HepG2 (cell line): Measurements from ENCODE around the gene SLC22A23. TPM values are rescaled to one million over a fixed set of nuclear protein-coding genes. Genes with fewer than 3 reads are reported as not detected.

Experiments used
- AFF4 ChIP-seq: sonication (generic); formaldehyde crosslinking; IDR thresholded peaks from 2 replicates; pipeline ENCODE4 v1.4.0; 2020; ENCODE audit warnings: missing genetic modification reagents
- CEBPB ChIP-seq: IDR thresholded peaks from 2 replicates; pipeline ENCODE4 v1.6.1; 2011; ENCODE audit warnings: low read depth, low read length, improper control_type of control experiment, borderline replicate concordance
- HNF1B ChIP-seq: sonication (generic); formaldehyde crosslinking; IDR thresholded peaks from 2 replicates; pipeline ENCODE4 v1.5.1; 2020; ENCODE audit warnings: mild to moderate bottlenecking, moderate library complexity, missing genetic modification reagents
- HNF4G ChIP-seq, 2 experiments: sonication (generic) in 1 of 2; formaldehyde crosslinking in 1 of 2; IDR thresholded peaks; 2 replicates each; pipeline versions ENCODE4 v1.4.0 to v1.6.1; 2011 to 2020; ENCODE audit warnings: borderline replicate concordance in 2 of 2, low read depth in 2 of 2, mild to moderate bottlenecking in 2 of 2, low read length in 1 of 2, missing genetic modification reagents in 1 of 2, moderate library complexity in 1 of 2
- NFE2L2 ChIP-seq: fragments of 150-350 bp; IDR thresholded peaks from 2 replicates; pipeline ENCODE4 v1.6.1; 2014; ENCODE audit warnings: low read length
- RXRB ChIP-seq: IDR thresholded peaks from 2 replicates; pipeline ENCODE4 v1.6.1; 2016; ENCODE audit warnings: borderline replicate concordance, missing genetic modification reagents, missing compliant biosample characterization
- SALL1 ChIP-seq: sonication (generic); formaldehyde crosslinking; IDR thresholded peaks from 2 replicates; pipeline ENCODE4 v1.8.0; 2022; ENCODE audit warnings: mild to moderate bottlenecking, missing genetic modification reagents
- ZBTB40 ChIP-seq, 2 experiments: fragments of 450-650 bp in 1 of 2; sonication (generic) in 1 of 2; formaldehyde crosslinking in 1 of 2; IDR thresholded peaks; 2 replicates each; pipeline versions ENCODE4 v1.6.1 to v1.8.0; 2016 to 2022; ENCODE audit warnings: antibody characterized with exemption in 1 of 2, mild to moderate bottlenecking in 1 of 2, missing genetic modification reagents in 1 of 2
- ZNF317 ChIP-seq: sonication (generic); formaldehyde crosslinking; IDR thresholded peaks from 2 replicates; pipeline ENCODE4 v1.5.0; 2020; ENCODE audit warnings: mild to moderate bottlenecking, missing genetic modification reagents
- ZNF331 ChIP-seq: sonication (generic); formaldehyde crosslinking; IDR thresholded peaks from 2 replicates; pipeline ENCODE4 v1.4.0; 2020; ENCODE audit warnings: missing genetic modification reagents
- ZNF704 ChIP-seq: sonication (generic); formaldehyde crosslinking; IDR thresholded peaks from 2 replicates; pipeline ENCODE4 v1.8.1; 2023; ENCODE audit warnings: mild to moderate bottlenecking, inconsistent platforms, moderate library complexity, missing genetic modification reagents, borderline replicate concordance
- polyA plus RNA-seq, 8 experiments: library from polyadenylated mRNA; depleted of rRNA in 3 of 8; stranded (reverse) in 7 of 8; unstranded in 1 of 8; fragments of >200 nt; fragmentation: Illumina TruSeq in 4 of 8; extraction: Trizol in 4 of 8; gene quantifications; 2 replicates each; pipeline versions ENCODE4 v1.2.1 to v1.2.3, GENCODE V29; 2011 to 2016; ENCODE audit warnings: low read depth in 4 of 8, missing spikeins in 1 of 8, mixed read lengths in 1 of 8; ENCODE audit not compliant: insufficient read depth in 1 of 8
- total RNA-seq, 5 experiments: library from RNA; depleted of rRNA; stranded (reverse); fragments of >200 nt; fragmentation: Illumina TruSeq; extraction: Trizol; gene quantifications; 2 replicates each; pipeline ENCODE4 v1.2.3, GENCODE V29; 2016; ENCODE audit warnings: low read depth in 1 of 5

SLC22A23 gene
- total and polyA plus RNA-seq, 2 of the 13 experiments (the other 11 are each of a cell fraction or from before 2014, with no cell fraction given), result 11.8 to 17.5 TPM

- no peak for TF ChIP-seq ZNF704 (CRISPR knock-in tag)
- 0 out of 2 replicates have a peak, but pooled peaks have one; percentile 55 for TF ChIP-seq HNF1B (CRISPR knock-in tag)
- no peak for TF ChIP-seq ZBTB40 (IDR thresholded peaks at IDR 0.05)
- TF ChIP-seq ZBTB40 (CRISPR knock-in tag; IDR thresholded peaks at IDR 0.05), result peak; percentile 58; the same call in 1 of the 2 replicates
- TF ChIP-seq ZNF331 (CRISPR knock-in tag), result peak; percentile 17; the same call in 1 of the 2 replicates
- no peak for TF ChIP-seq AFF4
- peak; percentile 64 for TF ChIP-seq SALL1
- peak; percentile 75 for TF ChIP-seq HNF4G (IDR thresholded peaks at IDR 0.05; ENCODE audit: borderline replicate concordance, low read depth, low read length)
- peak; percentile 75; the same call in 1 of the 2 replicates for TF ChIP-seq HNF4G (CRISPR knock-in tag; IDR thresholded peaks at IDR 0.05; ENCODE audit: borderline replicate concordance, low read depth)
- TF ChIP-seq CEBPB, result no peak
- TF ChIP-seq ZNF317, result no peak
- peak; percentile 61 for TF ChIP-seq RXRB (CRISPR knock-in tag)
- TF ChIP-seq NFE2L2, result 0 out of 2 replicates have a peak, but pooled peaks have one; percentile 7
These were observed 95.4 kb downstream of the SLC22A23 start (continued) for GRCh38 chr6:3361312-3362037.
